GM19023 (cell line): ENCODE data around the gene IFNW1.
"Not testable (repeated sequence)": the region's sequence is repeated elsewhere in the genome, so short reads cannot be mapped to it uniquely, and the experiment has no call there.

Experiments
- ATAC-seq: cut with Tn5 transposase; IDR thresholded peaks from one replicate; pipeline ENCODE4 v1.9.1; 2021; ENCODE audit warnings: mild to moderate bottlenecking, moderate library complexity; ENCODE audit not compliant: unreplicated experiment

IFNW1 gene

DNA sequence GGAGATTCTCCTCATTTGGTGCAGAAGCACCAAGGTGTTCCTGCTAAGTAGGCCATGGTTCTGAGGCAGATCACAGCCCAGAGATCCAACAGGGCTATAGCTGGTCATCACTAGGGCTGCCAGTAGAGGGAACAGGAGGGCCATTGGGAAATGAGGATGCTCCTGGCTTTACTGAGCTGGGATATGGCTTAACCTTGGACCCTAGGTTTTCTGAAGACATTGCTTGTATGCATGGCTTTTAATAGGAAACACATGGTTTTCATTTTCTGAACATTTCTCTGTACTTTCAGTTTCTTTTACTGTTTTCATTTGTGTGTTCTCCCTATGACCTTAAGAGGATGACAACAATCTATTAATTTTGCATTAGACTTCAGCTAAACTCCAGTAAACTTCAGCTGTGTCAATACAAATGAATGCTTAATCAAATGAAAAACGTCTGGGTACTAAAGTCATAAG is at the start of gene IFNW1:
Gene IFNW1 (minus strand): TSS at position 406 of the 456 bp plus-strand sequence. CDS start 262 bp downstream, at position 144.
- peak; percentile 62 for ATAC-seq

DNA sequence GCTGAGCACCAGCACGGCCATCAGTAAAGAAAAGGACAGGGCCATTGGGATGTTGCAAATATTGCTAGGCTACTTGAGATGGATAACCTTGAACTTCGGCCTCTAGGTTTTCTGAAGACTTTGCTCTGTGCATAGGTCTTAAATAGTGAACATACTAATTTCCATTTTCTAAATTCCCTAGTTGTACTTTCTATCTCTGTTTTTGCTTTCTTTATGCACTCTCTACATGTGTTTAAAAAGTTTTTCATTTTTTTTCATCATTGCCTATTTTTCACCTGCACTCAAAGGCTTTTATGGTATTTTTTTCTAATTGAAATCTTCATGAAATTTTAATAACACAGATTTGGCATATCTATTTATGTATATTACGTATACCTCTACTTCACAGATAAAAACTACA is 45.9 kb upstream of the IFNW1 start, which contains the start of gene IFNA4:
Gene IFNA4 (minus strand): TSS at position 101 of the 400 bp plus-strand sequence. CDS start 56 bp downstream, at position 45.
- ATAC-seq: not testable (repeated sequence)

DNA sequence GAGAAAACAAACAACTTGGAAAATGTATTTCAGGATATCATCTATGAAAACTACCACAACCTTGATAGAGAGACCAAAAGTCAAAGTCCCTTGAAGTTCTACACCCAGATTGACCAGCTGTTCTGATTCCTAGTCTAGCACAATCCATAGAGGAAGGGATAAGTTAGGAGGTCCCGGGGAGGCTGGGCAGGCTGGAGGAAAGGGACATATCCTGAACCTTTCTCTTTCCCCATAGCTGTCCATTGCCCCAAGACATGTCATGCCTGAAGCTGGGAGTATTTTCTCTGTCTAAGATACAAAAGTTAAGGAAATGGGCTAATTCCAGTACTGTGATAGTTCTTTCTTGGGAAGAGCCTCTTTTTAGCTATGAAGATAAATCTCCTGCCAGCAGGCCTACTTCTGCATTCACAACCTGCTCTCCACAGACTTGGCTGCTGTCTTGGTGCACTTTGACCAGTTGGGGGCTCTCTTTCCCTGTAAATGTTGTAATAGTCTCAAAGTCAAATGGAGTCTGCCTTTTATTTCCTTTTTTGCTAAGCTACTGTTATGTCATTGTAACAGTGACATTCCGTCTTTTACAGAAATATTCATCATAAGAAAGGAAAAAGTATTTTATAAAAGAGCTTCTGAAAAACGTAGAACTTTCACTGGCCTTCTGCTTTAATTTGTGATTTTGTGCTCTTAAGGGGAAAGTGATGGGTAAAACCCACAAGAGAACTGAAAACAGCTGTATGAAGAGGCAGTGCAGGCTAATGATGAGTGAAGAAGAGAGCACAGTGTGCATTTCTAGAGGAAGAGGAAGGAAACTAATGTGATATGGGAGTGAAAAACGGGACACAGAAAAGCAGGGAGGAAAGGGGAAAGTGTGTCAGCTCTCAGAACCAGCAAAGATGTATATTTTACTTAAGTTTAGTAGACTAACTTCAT is 41.4 kb upstream of the IFNW1 start:
- ATAC-seq: peak; percentile 95

DNA sequence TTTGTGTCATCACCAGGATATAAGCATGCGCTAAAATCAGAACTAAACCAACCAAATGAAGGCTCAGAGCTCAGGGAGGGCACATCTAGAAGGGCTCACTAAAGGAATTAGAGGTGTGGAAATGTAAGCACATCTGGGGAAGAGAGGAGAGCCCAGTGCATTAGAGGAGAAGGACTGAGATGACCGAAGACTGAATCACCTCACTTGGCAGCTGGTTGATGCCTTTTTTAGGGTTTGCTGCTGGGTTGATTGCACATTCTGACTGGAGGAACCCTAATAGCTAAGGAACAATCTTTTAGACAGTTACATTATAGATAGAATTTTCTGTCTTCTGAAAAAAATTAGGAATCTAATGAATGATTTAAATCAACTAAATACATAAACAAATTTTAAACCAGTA is 33.0 kb upstream of the IFNW1 start:
- ATAC-seq: no peak

DNA sequence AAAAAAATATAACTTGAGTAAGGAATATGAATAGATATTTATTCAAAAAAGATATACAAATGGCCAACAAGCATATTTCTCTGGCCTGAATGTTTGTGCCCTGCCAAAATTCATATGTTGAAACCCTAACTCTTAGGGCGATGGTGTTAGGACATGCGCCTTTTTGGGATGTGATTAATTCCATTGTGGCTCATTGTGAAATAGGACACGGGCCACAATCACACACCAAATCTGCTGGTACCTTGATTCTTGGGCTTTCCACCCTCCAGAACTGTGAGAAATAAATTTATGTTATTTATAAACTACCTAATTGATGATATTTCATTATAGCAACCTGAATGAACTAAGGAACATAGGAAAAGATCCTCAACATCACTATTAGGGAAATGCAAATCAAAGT is 30.5 kb upstream of the IFNW1 start:
- no peak for ATAC-seq

DNA sequence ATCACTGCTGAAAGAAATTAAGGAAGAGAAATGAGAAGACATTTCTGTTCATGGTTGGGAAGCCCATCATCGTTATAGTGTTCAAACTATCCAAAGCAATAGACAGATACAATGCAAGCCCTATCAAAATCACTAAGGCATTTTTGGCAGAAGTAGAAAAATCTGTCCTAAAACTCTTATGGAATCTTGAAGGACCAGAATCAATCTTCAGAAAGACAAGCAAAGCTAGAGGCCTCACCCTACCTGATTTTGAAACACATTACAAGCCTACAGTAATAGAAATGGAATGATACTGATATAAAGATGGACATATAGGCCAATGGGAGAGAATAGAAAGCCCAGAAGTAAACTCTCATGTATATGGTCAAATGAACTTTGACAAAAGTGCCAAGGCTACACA is 29.7 kb upstream of the IFNW1 start:
- ATAC-seq: no peak

DNA sequence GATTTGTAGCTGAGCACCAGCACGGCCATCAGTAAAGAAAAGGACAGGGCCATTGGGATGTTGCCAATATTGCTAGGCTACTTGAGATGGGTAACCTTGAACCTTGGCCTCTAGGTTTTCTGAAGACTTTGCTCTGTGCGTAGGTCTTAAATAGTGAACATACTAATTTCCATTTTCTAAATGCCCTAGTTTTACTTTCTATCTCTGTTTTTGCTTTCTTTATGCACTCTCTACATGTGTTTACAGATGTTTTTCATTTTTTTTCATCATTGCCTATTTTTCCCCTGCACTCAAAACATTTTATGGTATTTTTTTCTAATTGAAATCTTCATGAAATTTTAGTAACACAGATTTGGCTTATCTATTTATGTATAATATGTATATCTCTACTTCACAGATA is 24.9 kb upstream of the IFNW1 start, which contains the start of gene IFNA21:
Gene IFNA21 (minus strand): TSS at position 101 of the 400 bp plus-strand sequence. CDS start 48 bp downstream, at position 53.
- ATAC-seq: not testable (repeated sequence)

DNA sequence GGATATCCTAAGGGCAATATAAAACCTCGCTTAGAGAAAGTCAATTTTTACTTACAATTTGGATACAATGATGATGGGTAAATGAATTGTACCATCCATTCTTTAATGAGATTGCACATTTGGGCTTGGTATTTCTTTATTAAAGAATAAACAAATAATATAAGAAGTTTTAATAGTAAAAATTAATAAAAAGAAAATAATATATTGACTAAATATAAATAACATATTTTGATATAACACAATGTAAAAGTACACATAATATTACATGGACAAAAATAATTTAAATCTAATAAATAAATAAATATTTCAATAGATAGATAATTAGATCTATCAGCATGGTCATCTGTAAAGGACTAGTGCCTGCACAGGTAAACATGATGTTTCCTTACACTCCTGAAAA is 23.9 kb upstream of the IFNW1 start:
- ATAC-seq: no peak

DNA sequence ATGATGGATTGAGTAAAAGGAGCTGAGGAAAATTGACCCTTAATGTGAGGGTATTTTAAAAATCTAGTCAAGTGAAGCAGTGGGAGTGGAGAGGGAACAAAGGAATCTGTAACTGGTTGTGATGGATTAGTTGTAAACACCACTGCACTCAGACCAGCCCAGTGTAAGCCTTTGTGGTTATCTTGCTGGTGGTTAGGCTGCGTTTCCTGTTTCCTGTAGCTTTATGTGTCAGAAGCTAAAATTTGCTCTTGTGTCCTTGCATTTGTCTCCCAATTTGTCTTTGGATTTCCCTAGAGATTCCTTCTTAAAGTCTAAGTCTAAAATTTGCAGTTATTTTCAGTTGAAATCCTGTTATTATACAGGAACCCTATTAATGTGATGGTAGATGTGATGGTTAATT is 18.5 kb upstream of the IFNW1 start:
- ATAC-seq: no peak

DNA sequence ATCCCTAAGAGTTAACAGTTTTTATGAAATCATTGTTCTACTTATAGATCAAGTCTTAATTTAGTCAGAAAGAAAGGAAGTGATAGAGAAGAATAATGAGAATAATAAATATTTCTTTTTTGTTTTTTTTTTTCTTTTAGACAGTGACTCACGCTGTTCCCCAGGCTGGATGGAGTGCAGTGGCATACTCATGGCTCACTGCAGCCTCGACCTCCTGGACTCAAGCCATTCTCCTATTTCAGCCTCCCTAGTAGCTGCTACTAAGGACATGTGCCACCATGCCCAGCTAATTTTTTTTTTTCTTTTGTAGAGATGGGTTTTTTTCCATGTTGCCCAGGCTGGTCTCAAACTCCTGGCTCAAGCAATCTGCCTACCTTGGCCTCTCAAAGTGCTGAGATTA is 13.9 kb upstream of the IFNW1 start:
- ATAC-seq: no peak

DNA sequence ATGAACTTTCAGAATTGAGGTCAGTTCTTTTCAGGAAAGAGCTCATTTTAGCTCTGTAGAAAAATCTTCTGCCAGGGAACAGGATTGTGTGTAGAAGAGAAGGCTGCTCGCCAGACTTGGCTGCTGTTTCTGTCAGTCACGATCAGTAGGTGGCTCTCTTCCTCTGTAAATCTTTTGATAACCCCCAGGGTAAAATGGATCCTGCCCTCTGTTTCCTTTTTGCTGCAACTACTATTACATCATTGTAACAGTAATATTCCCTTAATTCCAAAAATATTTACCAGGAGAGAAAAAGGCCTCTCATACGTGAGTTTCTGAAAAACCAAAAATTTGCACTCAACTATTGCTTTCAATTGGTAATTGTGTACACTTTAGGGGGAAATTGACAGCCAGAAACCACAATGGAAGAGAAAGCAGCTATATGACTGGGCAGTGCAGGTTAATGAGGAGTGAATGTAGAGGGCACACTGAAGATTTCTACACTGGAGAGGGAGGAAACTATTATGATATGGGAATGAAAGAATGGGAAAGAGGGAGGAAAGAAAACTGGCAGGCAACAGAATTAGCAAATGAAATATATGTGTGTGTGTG is 12.5 kb upstream of the IFNW1 start:
- peak; percentile 79 for ATAC-seq

DNA sequence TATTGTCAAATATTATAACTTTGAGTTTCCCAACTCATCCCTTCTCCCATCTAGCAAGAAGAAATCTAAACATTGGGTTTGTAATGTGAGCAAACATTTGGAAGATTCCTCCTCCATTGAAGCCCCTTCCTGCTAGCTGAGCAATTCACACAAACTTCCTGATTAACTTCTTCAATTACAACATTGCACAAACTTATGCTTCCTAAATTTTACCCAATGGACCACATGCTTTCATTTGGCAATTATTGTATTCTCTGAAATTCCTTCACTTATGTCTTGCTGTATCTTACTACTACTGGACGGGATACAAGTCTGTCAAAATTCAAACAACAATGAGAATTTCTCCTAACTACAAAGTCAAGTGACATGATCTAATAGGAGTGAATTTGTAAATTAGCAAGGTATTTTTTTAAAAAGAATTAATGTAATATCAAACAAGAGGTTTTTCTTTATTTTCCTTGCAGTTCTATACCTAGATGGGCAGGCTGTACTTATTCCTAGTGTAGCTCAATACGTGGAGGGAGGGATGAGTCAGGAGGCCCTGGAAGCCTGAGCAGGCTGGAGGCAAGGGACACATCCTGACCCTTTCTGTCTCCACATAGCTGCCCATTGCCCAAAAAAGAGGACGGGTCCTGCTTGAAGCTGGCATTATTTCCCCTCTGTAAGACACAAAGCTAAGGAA is 11.8 kb upstream of the IFNW1 start:
- ATAC-seq: peak; percentile 25

DNA sequence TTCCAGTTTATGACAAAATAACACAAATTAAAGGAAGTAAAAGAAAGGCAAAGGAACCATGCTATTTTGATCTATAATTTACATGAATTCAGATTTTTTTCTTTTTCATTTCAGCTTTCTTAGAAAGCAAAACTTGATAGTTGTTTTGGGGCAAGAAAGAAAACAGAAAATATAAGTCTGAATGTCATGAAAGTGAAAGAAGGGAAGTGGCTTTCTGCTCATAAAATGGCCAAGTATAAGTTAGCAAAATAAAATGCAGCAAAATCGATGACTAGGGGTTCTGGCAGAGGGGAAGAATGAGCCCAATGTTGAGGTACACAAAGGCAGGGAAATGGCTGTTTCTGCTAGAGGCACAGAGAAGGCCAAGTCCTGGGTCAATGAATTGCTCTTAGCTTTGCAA is 3.0 kb upstream of the IFNW1 start:
- no peak for ATAC-seq

DNA sequence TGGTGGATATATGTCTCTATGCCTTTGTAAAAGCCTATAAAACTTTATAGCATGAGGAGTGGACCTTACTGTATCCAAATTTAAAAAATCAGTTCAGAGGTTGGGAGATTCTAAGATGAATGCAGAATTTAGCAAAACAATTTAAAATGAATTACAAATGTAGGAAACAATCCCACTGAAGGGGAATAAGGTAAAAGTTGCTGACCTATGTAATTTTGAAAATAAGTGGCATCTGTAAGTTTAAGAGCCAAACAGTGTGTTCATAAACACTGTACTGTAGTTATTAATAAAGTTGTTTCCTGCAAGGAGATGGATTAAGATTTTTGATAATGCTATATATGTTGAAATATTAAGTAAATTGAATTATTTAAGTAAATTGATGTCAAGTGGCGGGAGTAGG is 4.6 kb downstream of the IFNW1 start:
- no peak for ATAC-seq

DNA sequence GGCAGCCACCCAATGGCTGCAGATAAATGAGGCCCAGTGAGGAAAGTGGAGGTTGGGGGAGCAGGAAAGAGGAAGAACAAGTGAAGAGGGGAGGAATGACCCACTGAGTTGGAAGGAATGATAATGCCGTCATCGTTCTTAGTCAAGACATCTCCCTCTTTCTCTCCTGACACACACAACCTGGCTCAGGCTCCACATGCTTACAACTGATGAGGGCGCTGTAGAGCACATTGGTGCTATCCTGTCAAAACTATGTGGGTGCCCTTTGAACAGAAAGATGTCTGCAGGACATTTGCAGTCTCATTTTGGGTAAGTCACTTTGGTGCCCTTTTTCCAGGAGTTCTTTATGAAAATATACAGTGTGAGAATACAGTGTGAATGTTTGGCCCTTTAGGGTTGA is 5.9 kb downstream of the IFNW1 start:
- ATAC-seq: no peak

DNA sequence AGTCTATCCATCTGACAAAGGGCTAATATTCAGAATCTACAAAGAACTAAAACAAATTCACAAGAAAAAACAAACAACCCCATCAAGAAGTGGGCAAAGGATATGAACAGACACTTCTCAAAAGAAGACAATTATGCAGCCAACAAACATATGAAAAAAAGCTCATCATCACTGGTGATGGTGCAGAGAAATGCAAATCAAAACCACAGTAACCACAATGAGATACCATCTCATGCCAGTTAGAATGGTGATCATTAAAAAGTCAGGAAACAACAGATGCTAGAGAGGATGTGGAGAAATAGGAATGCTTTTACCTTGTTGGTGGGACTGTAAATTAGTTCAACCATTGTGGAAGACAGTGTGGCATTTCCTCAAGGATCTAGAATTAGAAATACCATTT is 13.4 kb downstream of the IFNW1 start:
- not testable (repeated sequence) for ATAC-seq

DNA sequence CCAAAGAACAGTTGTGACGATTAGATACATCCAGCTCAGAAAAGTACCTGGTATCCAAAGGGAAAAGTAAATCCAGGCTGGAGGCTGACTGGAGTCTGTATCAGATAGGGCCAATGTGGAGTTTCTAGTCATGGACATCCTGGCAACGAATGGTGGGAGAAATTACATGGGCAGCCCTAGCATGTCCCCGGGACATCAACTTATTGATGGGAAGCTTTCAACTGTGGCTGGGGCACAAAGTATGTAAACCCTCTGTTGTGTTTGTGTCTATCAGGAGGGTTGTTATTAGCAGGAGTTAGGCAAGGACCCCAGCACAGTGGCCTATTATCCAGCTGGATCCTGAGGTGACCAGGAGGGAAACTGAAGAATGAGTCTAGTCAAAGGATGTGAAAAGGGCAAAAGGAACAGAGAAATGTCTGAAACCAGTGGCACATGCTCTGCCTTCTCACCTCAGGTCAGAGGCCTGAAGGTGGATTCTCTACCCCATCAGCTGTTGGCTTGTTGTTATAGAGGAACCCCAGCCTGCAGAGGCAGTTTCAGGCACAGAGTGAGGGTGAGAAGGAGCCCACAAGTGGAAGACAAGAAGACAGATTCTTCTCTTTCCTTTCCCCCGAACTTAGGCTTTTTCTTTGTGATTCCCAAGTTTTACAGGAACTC is 19.9 kb downstream of the IFNW1 start:
- ATAC-seq: peak; percentile 100

DNA sequence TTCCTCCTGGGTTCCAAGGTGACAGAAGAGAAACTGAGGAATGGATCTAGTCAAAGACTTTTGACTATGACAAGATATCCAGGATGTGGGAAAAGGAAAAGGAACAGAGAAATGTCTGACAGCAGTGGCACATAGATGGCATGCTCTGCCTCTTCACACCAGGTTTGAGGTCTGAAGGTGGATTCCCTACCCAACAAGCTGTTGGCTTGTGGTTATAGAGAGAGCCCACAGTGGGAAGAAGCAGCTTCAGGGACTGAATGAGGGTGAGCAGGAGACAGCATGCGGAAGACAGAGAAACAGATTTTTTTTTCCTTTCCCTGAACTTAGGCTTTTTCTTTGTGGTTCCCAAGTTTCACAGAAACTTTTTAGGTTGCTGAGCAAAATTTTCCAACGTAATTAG is 20.6 kb downstream of the IFNW1 start:
- ATAC-seq: peak; percentile 50

DNA sequence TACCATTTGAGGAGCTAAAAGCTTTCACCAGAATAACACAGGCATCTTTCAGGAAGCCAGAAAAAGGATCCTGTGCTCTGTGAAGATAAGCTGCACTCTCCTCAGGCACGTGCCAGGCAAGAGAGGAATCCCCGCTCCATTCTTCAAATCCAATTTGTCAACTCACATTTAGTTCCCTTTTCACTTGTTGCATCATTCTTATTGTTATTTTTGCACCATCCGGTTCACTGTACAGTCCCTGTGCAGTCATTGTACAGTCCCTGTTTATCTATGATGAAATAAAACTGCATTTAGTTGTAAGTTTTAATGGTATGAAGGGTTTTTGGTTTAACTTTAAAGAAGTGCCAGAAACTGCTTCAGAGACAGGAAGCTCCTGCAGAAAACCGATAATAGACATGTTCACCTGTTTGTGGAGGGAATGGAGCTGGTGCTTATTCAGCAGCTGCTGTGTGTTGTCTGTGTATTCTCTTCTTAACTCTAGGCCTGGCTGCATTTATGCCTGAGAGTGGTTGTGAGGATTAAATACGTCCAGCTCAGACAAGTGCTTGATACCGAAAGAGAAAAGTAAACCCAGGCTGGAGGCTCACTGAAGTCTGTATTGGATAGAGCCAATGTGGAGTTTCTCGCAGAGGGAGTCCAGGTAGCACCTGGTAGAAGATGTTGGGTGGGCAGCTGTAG is 22.4 kb downstream of the IFNW1 start:
- no peak for ATAC-seq

DNA sequence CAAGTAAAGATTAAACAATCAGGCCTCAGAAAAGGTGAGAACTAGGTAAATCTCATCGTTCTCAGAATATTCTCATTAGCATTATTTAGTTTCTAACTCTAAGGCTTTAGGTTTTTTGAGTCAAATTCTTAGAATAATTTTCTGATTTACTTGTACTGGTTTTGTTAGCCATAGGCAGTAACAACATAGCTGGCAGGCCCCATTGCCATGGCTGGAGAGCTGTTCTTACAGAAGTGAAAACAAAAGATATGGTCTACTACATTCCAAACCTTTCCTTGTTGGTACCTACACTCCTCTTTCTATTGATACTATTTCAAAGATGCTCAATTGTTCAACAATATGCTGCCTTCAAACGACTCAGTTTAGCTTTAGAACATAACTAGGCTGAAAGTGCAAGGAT is 27.3 kb downstream of the IFNW1 start:
- no peak for ATAC-seq
